HepG2 (cell line): Measurements from ENCODE around the gene TRPV4. TPM values are rescaled to one million over a fixed set of nuclear protein-coding genes. Genes with fewer than 3 reads are reported as not detected.
A peak's percentile ranks its signal among the peaks of the same experiment; 100 is the strongest.

Source experiments
- ATAC-seq: fragments of 200-7000 bp; cut with Tn5 transposase; 3 replicates; pipeline ENCODE4 v1.9.1; 2020; ENCODE audit warnings: mild to moderate bottlenecking, moderate library complexity
- BruUV-seq: library from RNA; stranded (reverse); fragments of 400-500 nt; replicated peaks from 2 replicates; lab custom pipeline; 2021; lab: Mats Ljungman, UMichigan
- CTCF ChIA-PET: fragments of 300-600 bp; formaldehyde crosslinking; extraction: SDS; loops from one replicate; lab custom pipeline; 2021; ENCODE audit warnings: low total read pairs, inconsistent platforms, low intra/inter-chr PET ratio; lab: Yijun Ruan, JAX
- POLR2A ChIA-PET: fragments of 350-600 bp; sonication (Branson Sonifier 250); formaldehyde crosslinking; loops from one replicate; lab custom pipeline; 2020; ENCODE audit warnings: antibody characterized with exemption, inconsistent platforms; lab: Yijun Ruan, JAX
- DNase-seq: peaks from one replicate; pipeline ENCODE4 v3.0.0-alpha.2; 2015; ENCODE audit warnings: low spot score
- FAIRE-seq: peaks from 3 replicates; lab custom pipeline; 2011; peaks lifted over from hg19 to GRCh38; lab: Jason Lieb, UNC
- H2AFZ ChIP-seq: one replicate; pipeline ENCODE4 v1.6.1; 2011; ENCODE audit warnings: low read length, inconsistent platforms
- H3K27ac ChIP-seq: fragments of 300-600 bp; 3 replicates; pipeline ENCODE4 v1.8.0; 2011; ENCODE audit warnings: mixed run types, mild to moderate bottlenecking, mixed read lengths, low read length, inconsistent platforms; ENCODE audit not compliant: insufficient read depth; ENCODE audit errors: extremely low read length
- H3K27me3 ChIP-seq, 2 experiments: fragments of 200-600 bp in 1 of 2; 2 replicates in 1 of 2; 3 replicates in 1 of 2; pipeline versions ENCODE4 v1.6.0 to v1.8.0; 2011; ENCODE audit warnings: low read length in 2 of 2, mild to moderate bottlenecking in 2 of 2, moderate library complexity in 2 of 2, inconsistent platforms in 1 of 2; ENCODE audit not compliant: insufficient read depth in 2 of 2, control insufficient read depth in 1 of 2
- H3K36me3 ChIP-seq, 2 experiments: fragments of 200-600 bp in 1 of 2; replicated peaks in 1 of 2; 2 replicates in 1 of 2; 3 replicates in 1 of 2; pipeline versions ENCODE4 v1.5.1 to v1.8.0; 2011; ENCODE audit warnings: low read length in 2 of 2, inconsistent platforms in 1 of 2; ENCODE audit not compliant: insufficient read depth in 2 of 2, control insufficient read depth in 1 of 2
- H3K4me1 ChIP-seq: 2 replicates; pipeline ENCODE4 v1.5.1; 2012; ENCODE audit warnings: low read length, inconsistent platforms; ENCODE audit not compliant: insufficient read depth
- H3K4me2 ChIP-seq: 2 replicates; pipeline ENCODE4 v1.6.0; 2011; ENCODE audit warnings: low read depth, low read length, inconsistent platforms
- H3K4me3 ChIP-seq, 3 experiments: fragments of 200-600 bp in 1 of 3; sonication (generic), shearing (Covaris generic) in 1 of 3; replicated peaks in 1 of 3; 2 replicates each; pipeline ENCODE4 v1.5.1; 2011 to 2016; ENCODE audit warnings: low read length in 3 of 3, inconsistent platforms in 2 of 3, low read depth in 2 of 3, mild to moderate bottlenecking in 2 of 3, control low read depth in 1 of 3, mixed read lengths in 1 of 3; ENCODE audit not compliant: insufficient read depth in 1 of 3
- H3K79me2 ChIP-seq: one replicate; pipeline ENCODE4 v1.6.1; 2011; ENCODE audit warnings: low read length, inconsistent platforms; ENCODE audit not compliant: insufficient read depth
- H3K9ac ChIP-seq: 2 replicates; pipeline ENCODE4 v1.6.0; 2011; ENCODE audit warnings: mild to moderate bottlenecking, low read depth, low read length, inconsistent platforms; ENCODE audit not compliant: insufficient read depth
- H3K9me3 ChIP-seq: 2 replicates; pipeline ENCODE4 v1.5.1; 2012; ENCODE audit warnings: mild to moderate bottlenecking, low read length
- H4K20me1 ChIP-seq: 2 replicates; pipeline ENCODE4 v1.6.0; 2011; ENCODE audit warnings: inconsistent platforms, mild to moderate bottlenecking, low read length, moderate library complexity; ENCODE audit not compliant: insufficient read depth
- RNF219 ChIP-seq: sonication (generic); formaldehyde crosslinking; IDR thresholded peaks from 2 replicates; pipeline ENCODE4 v1.5.0; 2020; ENCODE audit warnings: mild to moderate bottlenecking, missing genetic modification reagents
- SOX13 ChIP-seq, 3 experiments: fragments of 450-650 bp in 1 of 3; sonication (generic) in 1 of 3; formaldehyde crosslinking in 1 of 3; IDR thresholded peaks in 2 of 3; conservative IDR thresholded peaks in 1 of 3; 2 replicates each; pipeline versions ENCODE4 v1.5.0 to v1.6.1; 2016 to 2020; ENCODE audit warnings: antibody characterized with exemption in 1 of 3, mild to moderate bottlenecking in 1 of 3, missing compliant biosample characterization in 1 of 3, missing genetic modification reagents in 1 of 3, moderate library complexity in 1 of 3
- ZNF629 ChIP-seq: sonication (generic); formaldehyde crosslinking; conservative IDR thresholded peaks from 2 replicates; pipeline ENCODE4 v1.5.0; 2020; ENCODE audit warnings: missing genetic modification reagents
- WGBS: methylation state at CpG from one replicate; pipeline ENCODE4 v1.1.6; 2017; ENCODE audit warnings: low lambda C conversion rate; 5-methylcytosine and 5-hydroxymethylcytosine counted together
- in situ Hi-C: cut with HindIII; loops from 2 replicates; pipeline ENCODE4 v1.10.0; 2017; ENCODE audit warnings: low pct_unique_long_range_greater_than_20kb; ENCODE audit not compliant: extremely low pct_ligation_motif_present
- intact Hi-C: fragments of 100-400 bp; cut with micrococcal nuclease; formaldehyde crosslinking; loops from one replicate; pipeline ENCODE4 v1.10.0; 2022; ENCODE audit not compliant: unreplicated experiment
- polyA plus RNA-seq, 8 experiments: library from polyadenylated mRNA; depleted of rRNA in 3 of 8; stranded (reverse) in 7 of 8; unstranded in 1 of 8; fragments of >200 nt; fragmentation: Illumina TruSeq in 4 of 8; extraction: Trizol in 4 of 8; gene quantifications; 2 replicates each; pipeline versions ENCODE4 v1.2.1 to v1.2.3, GENCODE V29; 2011 to 2016; ENCODE audit warnings: low read depth in 4 of 8, missing spikeins in 1 of 8, mixed read lengths in 1 of 8; ENCODE audit not compliant: insufficient read depth in 1 of 8
- total RNA-seq, 5 experiments: library from RNA; depleted of rRNA; stranded (reverse); fragments of >200 nt; fragmentation: Illumina TruSeq; extraction: Trizol; gene quantifications; 2 replicates each; pipeline ENCODE4 v1.2.3, GENCODE V29; 2016; ENCODE audit warnings: low read depth in 1 of 5

Gene TRPV4
- total and polyA plus RNA-seq, 2 of the 13 experiments (the other 11 are each of a cell fraction or from before 2014, with no cell fraction given), result 0.66 to 4.7 TPM

- H3K79me2 ChIP-seq, result no peaks in the 10 kb centered on the region
- no peaks in the 10 kb centered on the region; the same call in 1 of the 2 replicates for H4K20me1 ChIP-seq
- H3K4me2 ChIP-seq, result no peak overlapping the region
- TF ChIP-seq SOX13 (IDR thresholded peaks at IDR 0.05) (no peak), SOX13 (CRISPR knock-in tag; conservative IDR thresholded peaks at IDR 0.05 in 1 of 2, IDR thresholded peaks at IDR 0.05 in 1 of 2) (no peak), ZNF629 (peak; percentile 76)
- H3K27ac ChIP-seq, result no peak overlapping the region
- no peaks in the 10 kb centered on the region for H3K27me3 ChIP-seq
- H3K9me3 ChIP-seq, result no peaks in the 10 kb centered on the region
- in situ Hi-C loops (no loop called here), intact Hi-C loops (no loop called here)
- no peak overlapping the region for H2AFZ ChIP-seq
- DNase-seq, result no peak
- no peak overlapping the region for H3K4me3 ChIP-seq
- ATAC-seq, result no peak
- H3K9ac ChIP-seq, result no peak overlapping the region
- no TSS peak for BruUV-seq
- 80% methylated on average over 3 of the region's 3 CpGs for WGBS
- H3K4me1 ChIP-seq, result peaks cover 74% of the 10 kb centered on the region
- FAIRE-seq, result no peak
- POLR2A ChIA-PET, result no interaction called here
- no peaks in the 10 kb centered on the region for H3K36me3 ChIP-seq
- CTCF ChIA-PET, result no interaction called here
These were observed 6.1 kb downstream of the TRPV4 start for GRCh38 chr12:109827080-109827479.

- no TSS peak for BruUV-seq
- POLR2A ChIA-PET, result no interaction called here
- H3K4me2 ChIP-seq, result no peak overlapping the region
- no peak overlapping the region for H2AFZ ChIP-seq
- H3K27me3 ChIP-seq, result no peaks in the 10 kb centered on the region
- no peak overlapping the region for H3K9ac ChIP-seq
- no peak for DNase-seq
- no peak for TF ChIP-seq RNF219 (CRISPR knock-in tag)
- TF ChIP-seq ZNF629, result peak; percentile 63
- TF ChIP-seq, all 625 proteins: peak for 1
- H4K20me1 ChIP-seq, result no peaks in the 10 kb centered on the region
- FAIRE-seq, result no peak
- H3K4me3 ChIP-seq, result no peak overlapping the region
- peaks cover 72% of the 10 kb centered on the region for H3K4me1 ChIP-seq
- H3K9me3 ChIP-seq, result no peaks in the 10 kb centered on the region
- no peak for ATAC-seq
- WGBS, result 74% methylated on average over 7 of the region's 8 CpGs
- no peaks in the 10 kb centered on the region for H3K36me3 ChIP-seq
- intact Hi-C loops (no loop called here), in situ Hi-C loops (no loop called here)
- H3K27ac ChIP-seq, result no peak overlapping the region
- H3K79me2 ChIP-seq, result no peaks in the 10 kb centered on the region
- CTCF ChIA-PET, result no interaction called here
These were observed 8.5 kb downstream of the TRPV4 start for GRCh38 chr12:109824731-109825130.
